ENCODE data around the gene ZCCHC14. TPM values are rescaled to one million over a fixed set of nuclear protein-coding genes. Genes with fewer than 3 reads are reported as not detected.

ZCCHC14 gene
- total and polyA plus RNA-seq, 10 of the 15 experiments (the other 5 are each of a cell fraction or from before 2014, with no cell fraction given) = 0.02 to 0.26 (median 0.05) TPM; not detected in 3

DNA sequence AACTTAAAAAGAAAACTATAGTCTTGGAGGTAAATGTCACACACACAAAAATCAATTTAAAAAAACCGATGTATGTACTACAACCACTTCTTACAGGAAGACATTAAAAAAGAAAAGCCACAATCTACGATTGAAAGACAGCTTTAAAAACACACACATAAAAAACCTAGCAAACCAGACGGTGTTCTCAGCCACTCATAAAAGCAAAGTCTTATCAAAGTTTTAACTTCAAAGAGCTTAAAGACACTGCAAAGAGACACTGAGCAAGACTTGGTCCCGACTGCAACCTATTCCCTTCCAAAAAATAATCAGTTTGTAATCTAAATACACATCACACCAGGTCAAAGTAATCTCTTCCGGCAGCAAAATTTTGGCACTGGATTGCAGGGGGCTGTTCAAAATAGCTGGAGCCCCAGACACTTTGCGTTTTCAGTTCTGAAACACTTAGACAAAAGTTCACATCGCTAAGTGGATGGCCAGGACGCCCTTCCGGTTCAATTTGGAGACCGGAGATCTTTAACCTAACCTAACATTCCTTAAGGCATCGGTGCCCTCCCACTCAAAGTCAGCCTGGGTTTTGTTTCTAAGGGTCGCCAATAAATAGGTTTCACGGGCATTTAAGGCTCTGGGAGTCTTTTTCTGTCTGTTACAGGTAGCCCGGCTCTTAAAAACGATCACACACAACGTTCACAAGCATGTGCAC, 2.6 kb downstream of the ZCCHC14 start (continued):
- TF ChIP-seq, protein P1, sequence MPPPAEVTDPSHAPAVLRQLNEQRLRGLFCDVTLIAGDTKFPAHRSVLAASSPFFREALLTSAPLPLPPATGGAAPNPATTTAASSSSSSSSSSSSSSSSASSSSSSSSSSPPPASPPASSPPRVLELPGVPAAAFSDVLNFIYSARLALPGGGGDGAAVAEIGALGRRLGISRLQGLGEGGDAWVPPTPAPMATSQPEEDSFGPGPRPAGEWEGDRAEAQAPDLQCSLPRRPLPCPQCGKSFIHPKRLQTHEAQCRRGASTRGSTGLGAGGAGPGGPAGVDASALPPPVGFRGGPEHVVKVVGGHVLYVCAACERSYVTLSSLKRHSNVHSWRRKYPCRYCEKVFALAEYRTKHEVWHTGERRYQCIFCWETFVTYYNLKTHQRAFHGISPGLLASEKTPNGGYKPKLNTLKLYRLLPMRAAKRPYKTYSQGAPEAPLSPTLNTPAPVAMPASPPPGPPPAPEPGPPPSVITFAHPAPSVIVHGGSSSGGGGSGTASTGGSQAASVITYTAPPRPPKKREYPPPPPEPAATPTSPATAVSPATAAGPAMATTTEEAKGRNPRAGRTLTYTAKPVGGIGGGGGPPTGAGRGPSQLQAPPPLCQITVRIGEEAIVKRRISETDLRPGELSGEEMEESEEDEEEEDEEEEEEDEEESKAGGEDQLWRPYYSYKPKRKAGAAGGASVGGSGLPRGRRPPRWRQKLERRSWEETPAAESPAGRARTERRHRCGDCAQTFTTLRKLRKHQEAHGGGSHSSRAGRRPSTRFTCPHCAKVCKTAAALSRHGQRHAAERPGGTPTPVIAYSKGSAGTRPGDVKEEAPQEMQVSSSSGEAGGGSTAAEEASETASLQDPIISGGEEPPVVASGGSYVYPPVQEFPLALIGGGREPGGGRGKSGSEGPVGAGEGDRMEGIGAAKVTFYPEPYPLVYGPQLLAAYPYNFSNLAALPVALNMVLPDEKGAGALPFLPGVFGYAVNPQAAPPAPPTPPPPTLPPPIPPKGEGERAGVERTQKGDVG (CRISPR knock-in tag; IDR thresholded peaks at IDR 0.05) = no peak

GRCh38 chr16:87489434-87490045, 3.3 kb downstream of the ZCCHC14 start:
- ChIA-PET SMC1A (ENCODE audit: uncharacterized antibody, unreplicated experiment) (no interaction called here), RAD21 (ENCODE audit: unreplicated experiment) (no interaction called here), CTCF (no interaction called here), POLR2A (no interaction called here)
- H3K36me3 ChIP-seq (ENCODE audit: control insufficient read depth in 2 of 2, insufficient read depth in 2 of 2, low read length in 1 of 2) = no peaks in the 10 kb centered on the region
- 56% methylated on average over 6 of the region's 6 CpGs for WGBS (ENCODE audit: insufficient coverage, insufficient replicate concordance, low lambda C conversion rate, missing lambda C conversion rate)
- H3K9ac ChIP-seq (ENCODE audit: control insufficient read depth, insufficient read depth, low read length) = no peak overlapping the region
- peaks cover 0 to 5% of the 10 kb centered on the region in 2 experiments; a peak in 3 of 4 replicates for H3K27me3 ChIP-seq (replicated peaks in 1 of 2; ENCODE audit: control insufficient read depth in 2 of 2, insufficient read depth in 2 of 2, low read length in 1 of 2)
- H3K9me3 ChIP-seq (replicated peaks; ENCODE audit: control insufficient read depth, insufficient read depth, low read length) = no peaks in the 10 kb centered on the region; the same call in 2 of the 3 replicates
- in situ Hi-C loops (cut with MboI) = no loop called here
- no TSS peak for BruUV-seq (replicated peaks)
- intact Hi-C loops (cut with micrococcal nuclease; ENCODE audit: unreplicated experiment) = no loop called here
- DNase-seq (ENCODE audit: low read depth, low spot score) (no peak), ATAC-seq (no peak), FAIRE-seq (no peak)
- TF ChIP-seq NR2C2 (IDR thresholded peaks at IDR 0.05; ENCODE audit: borderline replicate concordance, control insufficient read depth, insufficient read length, low read depth) (no peak), RFX5 (IDR thresholded peaks at IDR 0.05; ENCODE audit: low read depth, low read length) (no peak)
- TF ChIP-seq, protein P2, sequence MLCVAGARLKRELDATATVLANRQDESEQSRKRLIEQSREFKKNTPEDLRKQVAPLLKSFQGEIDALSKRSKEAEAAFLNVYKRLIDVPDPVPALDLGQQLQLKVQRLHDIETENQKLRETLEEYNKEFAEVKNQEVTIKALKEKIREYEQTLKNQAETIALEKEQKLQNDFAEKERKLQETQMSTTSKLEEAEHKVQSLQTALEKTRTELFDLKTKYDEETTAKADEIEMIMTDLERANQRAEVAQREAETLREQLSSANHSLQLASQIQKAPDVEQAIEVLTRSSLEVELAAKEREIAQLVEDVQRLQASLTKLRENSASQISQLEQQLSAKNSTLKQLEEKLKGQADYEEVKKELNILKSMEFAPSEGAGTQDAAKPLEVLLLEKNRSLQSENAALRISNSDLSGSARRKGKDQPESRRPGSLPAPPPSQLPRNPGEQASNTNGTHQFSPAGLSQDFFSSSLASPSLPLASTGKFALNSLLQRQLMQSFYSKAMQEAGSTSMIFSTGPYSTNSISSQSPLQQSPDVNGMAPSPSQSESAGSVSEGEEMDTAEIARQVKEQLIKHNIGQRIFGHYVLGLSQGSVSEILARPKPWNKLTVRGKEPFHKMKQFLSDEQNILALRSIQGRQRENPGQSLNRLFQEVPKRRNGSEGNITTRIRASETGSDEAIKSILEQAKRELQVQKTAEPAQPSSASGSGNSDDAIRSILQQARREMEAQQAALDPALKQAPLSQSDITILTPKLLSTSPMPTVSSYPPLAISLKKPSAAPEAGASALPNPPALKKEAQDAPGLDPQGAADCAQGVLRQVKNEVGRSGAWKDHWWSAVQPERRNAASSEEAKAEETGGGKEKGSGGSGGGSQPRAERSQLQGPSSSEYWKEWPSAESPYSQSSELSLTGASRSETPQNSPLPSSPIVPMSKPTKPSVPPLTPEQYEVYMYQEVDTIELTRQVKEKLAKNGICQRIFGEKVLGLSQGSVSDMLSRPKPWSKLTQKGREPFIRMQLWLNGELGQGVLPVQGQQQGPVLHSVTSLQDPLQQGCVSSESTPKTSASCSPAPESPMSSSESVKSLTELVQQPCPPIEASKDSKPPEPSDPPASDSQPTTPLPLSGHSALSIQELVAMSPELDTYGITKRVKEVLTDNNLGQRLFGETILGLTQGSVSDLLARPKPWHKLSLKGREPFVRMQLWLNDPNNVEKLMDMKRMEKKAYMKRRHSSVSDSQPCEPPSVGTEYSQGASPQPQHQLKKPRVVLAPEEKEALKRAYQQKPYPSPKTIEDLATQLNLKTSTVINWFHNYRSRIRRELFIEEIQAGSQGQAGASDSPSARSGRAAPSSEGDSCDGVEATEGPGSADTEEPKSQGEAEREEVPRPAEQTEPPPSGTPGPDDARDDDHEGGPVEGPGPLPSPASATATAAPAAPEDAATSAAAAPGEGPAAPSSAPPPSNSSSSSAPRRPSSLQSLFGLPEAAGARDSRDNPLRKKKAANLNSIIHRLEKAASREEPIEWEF (IDR thresholded peaks at IDR 0.05; ENCODE audit: insufficient replicate concordance, low read depth, low read length) = no peak
- TF ChIP-seq, protein P3, sequence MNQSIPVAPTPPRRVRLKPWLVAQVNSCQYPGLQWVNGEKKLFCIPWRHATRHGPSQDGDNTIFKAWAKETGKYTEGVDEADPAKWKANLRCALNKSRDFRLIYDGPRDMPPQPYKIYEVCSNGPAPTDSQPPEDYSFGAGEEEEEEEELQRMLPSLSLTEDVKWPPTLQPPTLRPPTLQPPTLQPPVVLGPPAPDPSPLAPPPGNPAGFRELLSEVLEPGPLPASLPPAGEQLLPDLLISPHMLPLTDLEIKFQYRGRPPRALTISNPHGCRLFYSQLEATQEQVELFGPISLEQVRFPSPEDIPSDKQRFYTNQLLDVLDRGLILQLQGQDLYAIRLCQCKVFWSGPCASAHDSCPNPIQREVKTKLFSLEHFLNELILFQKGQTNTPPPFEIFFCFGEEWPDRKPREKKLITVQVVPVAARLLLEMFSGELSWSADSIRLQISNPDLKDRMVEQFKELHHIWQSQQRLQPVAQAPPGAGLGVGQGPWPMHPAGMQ (IDR thresholded peaks at IDR 0.05; ENCODE audit: borderline replicate concordance) = no peak
- H3K27ac ChIP-seq (ENCODE audit: control insufficient read depth, insufficient read depth) = no peak overlapping the region
- H3K4me3 ChIP-seq = no peak overlapping the region
- no peak overlapping the region for H3K4me2 ChIP-seq (ENCODE audit: control insufficient read depth, insufficient read depth)
- no peak overlapping the region for H2AFZ ChIP-seq (ENCODE audit: control insufficient read depth, low read depth, low read length)
- H3K4me1 ChIP-seq (ENCODE audit: control insufficient read depth, insufficient read depth, low read length) = no peaks in the 10 kb centered on the region
- H4K20me1 ChIP-seq (ENCODE audit: control insufficient read depth, insufficient read depth) = no peaks in the 10 kb centered on the region
- no peaks in the 10 kb centered on the region for H3K79me2 ChIP-seq (ENCODE audit: control insufficient read depth, insufficient read depth, low read length)
